HG03378 (cell line): ENCODE data around the gene TTLL11.

Experiments used
- ATAC-seq: cut with Tn5 transposase; IDR thresholded peaks from one replicate; pipeline ENCODE4 v1.9.1; 2021; ENCODE audit warnings: mild to moderate bottlenecking, moderate library complexity; ENCODE audit not compliant: unreplicated experiment

The TTLL11 gene

GRCh38 chr9:121979736-121980135 is 113.4 kb downstream of the TTLL11 start:
- ATAC-seq = no peak

GRCh38 chr9:121976751-121977150 is 116.4 kb downstream of the TTLL11 start:
- no peak for ATAC-seq

GRCh38 chr9:121975801-121976277 is 117.3 kb downstream of the TTLL11 start:
- ATAC-seq = no peak

GRCh38 chr9:121974421-121974820 is 118.7 kb downstream of the TTLL11 start:
- no peak for ATAC-seq

GRCh38 chr9:121972501-121972981 is 120.6 kb downstream of the TTLL11 start:
- peak; percentile 85 for ATAC-seq

GRCh38 chr9:121968056-121968455 is 125.1 kb downstream of the TTLL11 start:
- ATAC-seq = no peak

GRCh38 chr9:121966706-121967105 is 126.4 kb downstream of the TTLL11 start:
- ATAC-seq = no peak

GRCh38 chr9:121963528-121963995 is 129.5 kb downstream of the TTLL11 start:
- no peak for ATAC-seq

GRCh38 chr9:121962421-121962820 is 130.7 kb downstream of the TTLL11 start:
- ATAC-seq = no peak

GRCh38 chr9:121960665-121961064 is 132.4 kb downstream of the TTLL11 start:
- no peak for ATAC-seq

GRCh38 chr9:121958530-121958929 is 134.6 kb downstream of the TTLL11 start:
- no peak for ATAC-seq

GRCh38 chr9:121956808-121957207 is 136.3 kb downstream of the TTLL11 start:
- ATAC-seq = no peak

- ATAC-seq = no peak
Measured at GRCh38 chr9:121955649-121956048, 137.5 kb downstream of the TTLL11 start.

- no peak for ATAC-seq
Measured at GRCh38 chr9:121954477-121955140, 138.5 kb downstream of the TTLL11 start.

GRCh38 chr9:121952611-121953010 is 140.5 kb downstream of the TTLL11 start:
- ATAC-seq = no peak

- ATAC-seq = no peak
Measured at GRCh38 chr9:121950866-121951265, 142.2 kb downstream of the TTLL11 start.

- ATAC-seq = no peak
Measured at GRCh38 chr9:121950441-121950840, 142.7 kb downstream of the TTLL11 start.

- no peak for ATAC-seq
Measured at GRCh38 chr9:121949766-121950165, 143.3 kb downstream of the TTLL11 start.

GRCh38 chr9:121949364-121949763 is 143.7 kb downstream of the TTLL11 start:
- no peak for ATAC-seq

GRCh38 chr9:121947775-121948174 is 145.3 kb downstream of the TTLL11 start:
- ATAC-seq = no peak

- no peak for ATAC-seq
Measured at GRCh38 chr9:121946465-121946864, 146.6 kb downstream of the TTLL11 start.

GRCh38 chr9:121945849-121946248 is 147.3 kb downstream of the TTLL11 start:
- no peak for ATAC-seq

GRCh38 chr9:121945281-121945680 is 147.8 kb downstream of the TTLL11 start:
- no peak for ATAC-seq
